Neuronal stem cell (in vitro differentiated cells): Measurements from ENCODE around the gene ADCY1.
A peak's percentile ranks its signal among the peaks of the same experiment; 100 is the strongest.
"Not testable (repeated sequence)": the region's sequence is repeated elsewhere in the genome, so short reads cannot be mapped to it uniquely, and the experiment has no call there.

ENCODE experiments used
- DNase-seq: peaks from one replicate; pipeline ENCODE4 v3.0.0-alpha.2; 2013; ENCODE audit warnings: low spot score
- H2AFZ ChIP-seq: one replicate; pipeline ENCODE4 v1.6.1; 2013; ENCODE audit warnings: mild to moderate bottlenecking, low read length, inconsistent platforms
- H2AK5ac ChIP-seq: 2 replicates; pipeline ENCODE4 v1.6.1; 2013; ENCODE audit warnings: low read depth, mild to moderate bottlenecking, inconsistent platforms, low read length, moderate library complexity, mixed read lengths
- H2BK120ac ChIP-seq: 2 replicates; pipeline ENCODE4 v1.6.1; 2013; ENCODE audit warnings: low read depth, mild to moderate bottlenecking, inconsistent platforms, low read length, moderate library complexity, mixed read lengths
- H2BK12ac ChIP-seq: one replicate; pipeline ENCODE4 v1.6.1; 2013; ENCODE audit warnings: low read length, inconsistent platforms
- H2BK15ac ChIP-seq: 2 replicates; pipeline ENCODE4 v1.6.1; 2013; ENCODE audit warnings: mild to moderate bottlenecking, low read length, inconsistent platforms, mixed read lengths
- H2BK5ac ChIP-seq: one replicate; pipeline ENCODE4 v1.6.1; 2013; ENCODE audit warnings: inconsistent platforms, mild to moderate bottlenecking, low read length, moderate library complexity
- H3K14ac ChIP-seq: one replicate; pipeline ENCODE4 v1.6.1; 2013; ENCODE audit warnings: low read length, inconsistent platforms
- H3K18ac ChIP-seq: 2 replicates; pipeline ENCODE4 v1.6.1; 2013; ENCODE audit warnings: low read length, inconsistent platforms
- H3K23ac ChIP-seq: 2 replicates; pipeline ENCODE4 v1.6.1; 2013; ENCODE audit warnings: low read depth, mild to moderate bottlenecking, mixed read lengths, low read length, inconsistent platforms; ENCODE audit not compliant: poor library complexity
- H3K27ac ChIP-seq: replicated peaks from 3 replicates; pipeline ENCODE4 v1.5.1; 2013; ENCODE audit warnings: low read length, inconsistent platforms
- H3K27me3 ChIP-seq, 3 experiments: 2 replicates each; pipeline ENCODE4 v1.6.1; 2013; ENCODE audit warnings: low read length in 3 of 3, mild to moderate bottlenecking in 2 of 3, inconsistent platforms in 1 of 3, low read depth in 1 of 3, mixed read lengths in 1 of 3, moderate library complexity in 1 of 3; ENCODE audit not compliant: control insufficient read depth in 3 of 3, insufficient read depth in 3 of 3
- H3K36me3 ChIP-seq, 2 donors: replicated peaks in 1 of 2; 2 replicates each; pipeline ENCODE4 v1.6.1; 2013; ENCODE audit warnings: low read length in 2 of 2; ENCODE audit not compliant: control insufficient read depth in 2 of 2, insufficient read depth in 2 of 2
- H3K4ac ChIP-seq: 2 replicates; pipeline ENCODE4 v1.6.1; 2013; ENCODE audit warnings: inconsistent platforms, mild to moderate bottlenecking, low read length, moderate library complexity
- H3K4me1 ChIP-seq, 2 donors: 1 replicate in 1 of 2; 2 replicates in 1 of 2; pipeline ENCODE4 v1.6.1; 2013; ENCODE audit warnings: low read length in 2 of 2, low read depth in 1 of 2; ENCODE audit not compliant: control insufficient read depth in 2 of 2, insufficient read depth in 1 of 2
- H3K4me2 ChIP-seq: one replicate; pipeline ENCODE4 v1.6.1; 2013; ENCODE audit warnings: mild to moderate bottlenecking, low read length, inconsistent platforms; ENCODE audit not compliant: insufficient read depth, poor library complexity, severe bottlenecking
- H3K4me3 ChIP-seq, 2 donors: 2 replicates each; pipeline ENCODE4 v1.5.1; 2013; ENCODE audit warnings: low read length in 2 of 2, mild to moderate bottlenecking in 2 of 2, inconsistent platforms in 1 of 2, moderate library complexity in 1 of 2
- H3K79me1 ChIP-seq: one replicate; pipeline ENCODE4 v1.6.1; 2013; ENCODE audit warnings: low read depth, mild to moderate bottlenecking, inconsistent platforms, low read length, moderate library complexity
- H3K9ac ChIP-seq: one replicate; pipeline ENCODE4 v1.6.1; 2013; ENCODE audit warnings: mild to moderate bottlenecking, low read depth, low read length, inconsistent platforms; ENCODE audit not compliant: poor library complexity
- H3K9me3 ChIP-seq, 2 donors: replicated peaks in 1 of 2; 2 replicates each; pipeline versions ENCODE3 to v1.6.1; 2013; ENCODE audit warnings: low read length in 2 of 2, mild to moderate bottlenecking in 2 of 2, inconsistent platforms in 1 of 2, low read depth in 1 of 2, mixed read lengths in 1 of 2, moderate library complexity in 1 of 2; ENCODE audit not compliant: control insufficient read depth in 2 of 2, insufficient read depth in 1 of 2
- H4K8ac ChIP-seq: one replicate; pipeline ENCODE4 v1.6.1; 2013; ENCODE audit warnings: low read depth, mild to moderate bottlenecking, inconsistent platforms, low read length, moderate library complexity
- H4K91ac ChIP-seq: one replicate; pipeline ENCODE4 v1.6.1; 2013; ENCODE audit warnings: low read length, low read depth, mild to moderate bottlenecking, inconsistent platforms; ENCODE audit not compliant: poor library complexity
- WGBS, 2 donors: extraction: QIAGEN DNeasy Blood & Tissue Kit; methylation state at CpG; one replicate each; pipeline ENCODE4 v1.1.7; 2013; ENCODE audit warnings: missing lambda C conversion rate in 2 of 2, mixed read lengths in 1 of 2; ENCODE audit not compliant: insufficient read length in 2 of 2, insufficient replicate concordance in 1 of 2; ENCODE audit errors: extremely low coverage in 2 of 2; 5-methylcytosine and 5-hydroxymethylcytosine counted together

ADCY1 gene

DNA sequence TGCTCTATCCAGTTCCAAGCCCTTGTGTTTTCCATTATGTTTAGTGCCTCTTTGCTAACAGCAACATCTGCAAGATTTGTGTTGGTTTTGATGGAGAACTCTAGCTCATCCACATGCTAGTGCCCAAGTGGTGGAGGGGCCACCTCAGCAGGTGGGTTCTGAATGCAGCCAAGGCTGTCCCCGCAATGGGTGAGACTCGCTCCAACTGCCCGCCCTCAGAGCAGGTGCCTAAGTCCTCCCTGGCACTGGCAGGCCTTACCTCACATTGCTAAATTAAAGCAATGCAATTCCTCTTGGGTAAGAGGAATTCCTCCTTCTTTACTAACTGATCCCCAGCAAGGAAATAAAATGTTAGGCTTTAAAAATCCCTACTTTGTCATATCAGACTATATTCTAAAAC, 146.8 kb downstream of the ADCY1 start:
- no peaks in the 10 kb centered on the region for H3K27me3 ChIP-seq
- no peak overlapping the region for H3K4me3 ChIP-seq
- H4K8ac ChIP-seq = no peak overlapping the region
- H3K79me1 ChIP-seq = no peaks in the 10 kb centered on the region
- no peak overlapping the region for H2BK5ac ChIP-seq
- no peak for DNase-seq
- H3K4ac ChIP-seq = no peak overlapping the region
- no peak overlapping the region for H2AFZ ChIP-seq
- WGBS, 2 donors = no CpG with 5 or more reads among the region's 3 CpGs
- no peak overlapping the region for H2BK15ac ChIP-seq
- peaks cover 0 to 3% of the 10 kb centered on the region in 2 donors for H3K4me1 ChIP-seq
- H2BK120ac ChIP-seq = no peak overlapping the region
- no peak overlapping the region for H3K27ac ChIP-seq
- H3K9ac ChIP-seq = no peak overlapping the region
- H2BK12ac ChIP-seq = no peak overlapping the region
- no peaks in the 10 kb centered on the region for H3K9me3 ChIP-seq
- no peak overlapping the region for H3K14ac ChIP-seq
- H2AK5ac ChIP-seq = no peak overlapping the region
- H3K23ac ChIP-seq = no peak overlapping the region
- H3K18ac ChIP-seq = no peak overlapping the region
- no peak overlapping the region for H4K91ac ChIP-seq
- peaks cover 5 to 34% of the 10 kb centered on the region in 2 donors for H3K36me3 ChIP-seq
- H3K4me2 ChIP-seq = no peak overlapping the region

DNA sequence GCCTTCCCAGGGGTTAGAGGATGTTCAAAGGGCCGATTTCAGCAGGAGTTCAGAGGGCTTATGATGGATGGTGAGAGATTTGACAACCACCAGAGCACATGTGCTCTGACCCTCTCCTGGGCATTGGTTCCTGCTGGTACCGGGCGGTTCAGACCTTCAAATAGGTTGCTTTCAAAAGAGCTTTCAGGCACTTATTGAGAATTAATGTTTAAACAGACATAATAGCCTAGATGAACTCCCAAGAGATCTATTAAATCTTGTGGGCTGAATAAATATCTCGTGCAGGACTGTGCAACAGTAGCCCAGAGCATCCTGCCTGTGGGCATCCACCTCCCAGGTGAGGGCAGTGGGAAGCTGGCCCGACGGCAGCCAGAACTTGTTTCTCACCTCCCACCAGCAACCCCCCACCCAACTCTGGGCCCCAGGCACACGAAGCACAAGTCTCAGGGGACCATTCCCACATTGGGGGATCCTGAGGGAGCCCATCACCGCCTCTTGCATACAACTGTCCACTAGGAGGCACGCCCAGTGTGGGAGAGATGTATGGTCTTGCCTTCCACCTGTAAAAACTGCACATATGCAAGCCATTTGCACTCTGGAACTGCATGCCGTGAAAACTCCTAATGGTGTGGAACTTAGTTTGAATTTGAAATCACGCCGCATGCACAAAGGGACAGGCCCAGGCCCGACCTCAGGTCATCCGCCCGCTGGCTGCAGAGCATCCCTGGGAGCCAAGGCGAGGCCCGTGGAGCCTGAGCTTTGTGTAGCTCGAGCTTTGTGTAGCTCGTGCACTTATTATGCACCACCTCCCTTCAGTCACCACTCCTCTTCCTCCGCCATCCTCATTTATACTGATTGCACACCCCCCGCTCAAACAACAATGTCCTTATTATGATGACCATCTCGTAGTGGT, 147.8 kb downstream of the ADCY1 start:
- no CpG with 5 or more reads among the region's 22 CpGs for WGBS, 2 donors
- Histone ChIP-seq H3K9me3 (no peaks in the 10 kb centered on the region), H2AFZ (no peak overlapping the region), H4K8ac (peak overlapping the region; percentile 52), H3K14ac (peak overlapping the region; percentile 41), H3K79me1 (no peaks in the 10 kb centered on the region), H2BK15ac (no peak overlapping the region), H3K4me1 (peaks cover 0 to 3% of the 10 kb centered on the region in 2 donors), H3K27ac (no peak overlapping the region), H4K91ac (no peak overlapping the region), H3K4me2 (no peak overlapping the region), H3K23ac (no peak overlapping the region), H2AK5ac (no peak overlapping the region), H3K27me3 (no peaks in the 10 kb centered on the region), H3K9ac (no peak overlapping the region), H2BK5ac (no peak overlapping the region), H2BK12ac (no peak overlapping the region), H3K18ac (no peak overlapping the region), H3K36me3 (peaks cover 8 to 41% of the 10 kb centered on the region in 2 donors), H3K4me3 (peak overlapping the region in 1 of 2 donors; percentile 34), H3K4ac (no peak overlapping the region), H2BK120ac (no peak overlapping the region)
- no peak for DNase-seq

GRCh38 chr7:45725231-45725630, 151.1 kb downstream of the ADCY1 start:
- H2AFZ ChIP-seq, H4K91ac ChIP-seq, H2BK15ac ChIP-seq, H3K14ac ChIP-seq, H3K4me3 ChIP-seq, H2AK5ac ChIP-seq, H3K4ac ChIP-seq, H3K9ac ChIP-seq, H3K79me1 ChIP-seq, H3K18ac ChIP-seq, H3K23ac ChIP-seq, H3K27me3 ChIP-seq, H3K27ac ChIP-seq, H3K4me2 ChIP-seq, DNase-seq, H2BK120ac ChIP-seq, H2BK5ac ChIP-seq, H4K8ac ChIP-seq, H2BK12ac ChIP-seq, H3K9me3 ChIP-seq, H3K4me1 ChIP-seq: not testable (repeated sequence)
- no CpG with 5 or more reads among the region's 2 CpGs for WGBS, 2 donors
- H3K36me3 ChIP-seq = peaks cover 10 to 61% of the 10 kb centered on the region in 2 donors

- no peak overlapping the region for H3K4ac ChIP-seq
- WGBS, 2 donors = no CpG with 5 or more reads among the region's 29 CpGs
- H2BK12ac ChIP-seq = no peak overlapping the region
- H3K4me1 ChIP-seq = peaks cover 0 to 3% of the 10 kb centered on the region in 2 donors
- H4K91ac ChIP-seq = no peak overlapping the region
- H4K8ac ChIP-seq = no peak overlapping the region
- H3K23ac ChIP-seq = peak overlapping the region; percentile 31
- H2BK15ac ChIP-seq = no peak overlapping the region
- no peaks in the 10 kb centered on the region for H3K27me3 ChIP-seq
- H2BK5ac ChIP-seq = peak overlapping the region; percentile 82
- peaks cover 10 to 61% of the 10 kb centered on the region in 2 donors for H3K36me3 ChIP-seq
- no peak overlapping the region for H2AFZ ChIP-seq
- peak overlapping the region; percentile 48 for H3K18ac ChIP-seq
- H2BK120ac ChIP-seq = no peak overlapping the region
- H3K14ac ChIP-seq = no peak overlapping the region
- no peak overlapping the region for H2AK5ac ChIP-seq
- H3K9me3 ChIP-seq = no peaks in the 10 kb centered on the region
- no peak for DNase-seq
- no peak overlapping the region for H3K27ac ChIP-seq
- no peak overlapping the region for H3K9ac ChIP-seq
- H3K4me3 ChIP-seq = no peak overlapping the region
- H3K79me1 ChIP-seq = no peaks in the 10 kb centered on the region
- H3K4me2 ChIP-seq = no peak overlapping the region
Observed at GRCh38 chr7:45726883-45727282, 152.7 kb downstream of the ADCY1 start.
